WERI-Rb-1 (cell line): ENCODE results near the gene SHC4.

Experiments used
- DNase-seq: peaks from one replicate; pipeline ENCODE4 v3.0.0-alpha.2; 2020
- H3K27ac ChIP-seq: fragments of 250-450 bp; sonication (Bioruptor Pico); 2 replicates; pipeline ENCODE4 v1.5.1; 2020; ENCODE audit warnings: mild to moderate bottlenecking, moderate library complexity
- H3K27me3 ChIP-seq: fragments of 250-450 bp; sonication (Bioruptor Pico); 2 replicates; pipeline ENCODE4 v1.5.1; 2021; ENCODE audit warnings: mild to moderate bottlenecking, low read depth, moderate library complexity; ENCODE audit not compliant: insufficient read depth, severe bottlenecking
- H3K36me3 ChIP-seq: fragments of 250-450 bp; sonication (Bioruptor Pico); 2 replicates; pipeline ENCODE4 v1.5.1; 2020; ENCODE audit warnings: mild to moderate bottlenecking, moderate library complexity
- H3K4me3 ChIP-seq: 2 replicates; pipeline ENCODE4 v1.5.1; 2011; ENCODE audit warnings: low read depth, mild to moderate bottlenecking, control low read depth, low read length
- H3K9me3 ChIP-seq: fragments of 250-450 bp; sonication (Bioruptor Pico); 2 replicates; pipeline ENCODE4 v1.5.1; 2021; ENCODE audit warnings: mild to moderate bottlenecking, moderate library complexity; ENCODE audit not compliant: severe bottlenecking
- CTCF ChIP-seq: IDR thresholded peaks from 2 replicates; pipeline ENCODE4 v1.5.1; 2011; ENCODE audit warnings: low read depth, mild to moderate bottlenecking, control low read depth, inconsistent platforms, low read length

The SHC4 gene

GRCh38 chr15:48778331-48778730 lies 185.4 kb downstream of the SHC4 start:
- H3K27me3 ChIP-seq, result no peaks in the 10 kb centered on the region

GRCh38 chr15:48777645-48778330 lies 185.9 kb downstream of the SHC4 start:
- H3K27ac ChIP-seq, result no peak overlapping the region
- peaks cover 25% of the 10 kb centered on the region for H3K36me3 ChIP-seq
- DNase-seq, result no peak
- H3K9me3 ChIP-seq, result no peaks in the 10 kb centered on the region
- no peak for TF ChIP-seq CTCF
- no peak overlapping the region for H3K4me3 ChIP-seq
- no peaks in the 10 kb centered on the region for H3K27me3 ChIP-seq

More at GRCh38 chr15:48778331-48778730, 185.4 kb downstream of the SHC4 start:
- no peak for DNase-seq
- no peak for TF ChIP-seq CTCF
- no peaks in the 10 kb centered on the region for H3K9me3 ChIP-seq
- H3K27ac ChIP-seq, result no peak overlapping the region
- no peak overlapping the region for H3K4me3 ChIP-seq
- H3K36me3 ChIP-seq, result peaks cover 27% of the 10 kb centered on the region

- no peak for TF ChIP-seq CTCF
- H3K4me3 ChIP-seq, result no peak overlapping the region
- no peaks in the 10 kb centered on the region for H3K27me3 ChIP-seq
- no peak overlapping the region for H3K27ac ChIP-seq
- no peak for DNase-seq
- H3K36me3 ChIP-seq, result peaks cover 19% of the 10 kb centered on the region
- H3K9me3 ChIP-seq, result no peaks in the 10 kb centered on the region
Observed at GRCh38 chr15:48775546-48775945, 188.2 kb downstream of the SHC4 start.

- TF ChIP-seq CTCF, result no peak
- H3K27ac ChIP-seq, result no peak overlapping the region
Observed at GRCh38 chr15:48774484-48774883, 189.2 kb downstream of the SHC4 start.

More at GRCh38 chr15:48774484-48774883, 189.2 kb downstream of the SHC4 start:
- no peaks in the 10 kb centered on the region for H3K27me3 ChIP-seq
- no peaks in the 10 kb centered on the region for H3K9me3 ChIP-seq
- H3K4me3 ChIP-seq, result no peak overlapping the region
- H3K36me3 ChIP-seq, result peaks cover 22% of the 10 kb centered on the region
- no peak for DNase-seq
